PC-9 (cell line): ENCODE measurements around the gene MTG1. TPM values are rescaled to one million over a fixed set of nuclear protein-coding genes. Genes with fewer than 3 reads are reported as not detected.
"Not testable (repeated sequence)": the region's sequence is repeated elsewhere in the genome, so short reads cannot be mapped to it uniquely, and the experiment has no call there.

Source experiments
- BruUV-seq: library from RNA; stranded (reverse); fragments of 400-500 nt; replicated peaks from 2 replicates; lab custom pipeline; 2021; lab: Mats Ljungman, UMichigan
- CTCF ChIA-PET: fragments of 300-600 bp; sonication (Branson Sonifier 250); formaldehyde crosslinking; loops from one replicate; lab custom pipeline; 2022; ENCODE audit warnings: antibody characterized with exemption; lab: Charles Lee
- POLR2A ChIA-PET: fragments of 300-600 bp; sonication (Branson Sonifier 250); formaldehyde crosslinking; loops from one replicate; lab custom pipeline; 2022; ENCODE audit warnings: antibody characterized with exemption; ENCODE audit not compliant: unreplicated experiment; lab: Charles Lee
- DNase-seq, 2 experiments: peaks; one replicate each; pipeline versions ENCODE4 v3.0.0 to v3.0.0-alpha.2; 2015 to 2022; ENCODE audit warnings: mixed read lengths in 1 of 2
- H2AFZ ChIP-seq: fragments of 200-600 bp; sonication (generic); 2 replicates; pipeline ENCODE4 v1.8.1; 2017; ENCODE audit warnings: antibody characterized with exemption
- H3F3A ChIP-seq: fragments of 200-600 bp; sonication (generic); 2 replicates; pipeline ENCODE4 v1.8.1; 2017; ENCODE audit warnings: antibody characterized with exemption, mild to moderate bottlenecking, low read depth; ENCODE audit not compliant: insufficient read depth
- H3K27ac ChIP-seq: fragments of 200-600 bp; sonication (generic); 2 replicates; pipeline ENCODE4 v1.6.1; 2016; ENCODE audit warnings: mixed run types
- H3K27me3 ChIP-seq: fragments of 200-600 bp; sonication (generic); 2 replicates; pipeline ENCODE4 v1.6.1; 2016; ENCODE audit warnings: low read depth, mixed run types; ENCODE audit not compliant: insufficient read depth
- H3K36me3 ChIP-seq: fragments of 200-600 bp; sonication (generic); 2 replicates; pipeline ENCODE4 v1.6.1; 2016; ENCODE audit warnings: low read depth, mixed run types
- H3K4me1 ChIP-seq: fragments of 200-600 bp; sonication (generic); replicated peaks from 2 replicates; pipeline ENCODE4 v1.6.1; 2016; ENCODE audit warnings: mixed run types; ENCODE audit not compliant: insufficient read depth
- H3K4me2 ChIP-seq: fragments of 200-600 bp; sonication (generic); 2 replicates; pipeline ENCODE4 v1.6.1; 2017; ENCODE audit warnings: mixed run types
- H3K4me3 ChIP-seq: fragments of 200-600 bp; sonication (generic); 2 replicates; pipeline ENCODE4 v1.6.1; 2016; ENCODE audit warnings: mixed run types
- H3K79me2 ChIP-seq: fragments of 200-600 bp; sonication (generic); 2 replicates; pipeline ENCODE4 v1.6.1; 2017; ENCODE audit warnings: low read depth, mixed run types
- H3K9me2 ChIP-seq: fragments of 200-600 bp; sonication (generic); 2 replicates; pipeline ENCODE4 v1.8.1; 2017; ENCODE audit warnings: mild to moderate bottlenecking; ENCODE audit not compliant: insufficient read depth
- H3K9me3 ChIP-seq: fragments of 200-600 bp; sonication (generic); 2 replicates; pipeline ENCODE4 v1.8.1; 2016; ENCODE audit warnings: low read depth; ENCODE audit not compliant: insufficient read depth
- H4K20me1 ChIP-seq: fragments of 200-600 bp; sonication (generic); 2 replicates; pipeline ENCODE4 v1.8.1; 2017; ENCODE audit not compliant: insufficient read depth
- CTCF ChIP-seq: fragments of 200-600 bp; sonication (generic); conservative IDR thresholded peaks from 2 replicates; pipeline ENCODE4 v1.6.1; 2017; ENCODE audit warnings: mixed run types, antibody characterized with exemption, mild to moderate bottlenecking, moderate library complexity
- EZH2 ChIP-seq: fragments of 200-600 bp; sonication (generic); IDR thresholded peaks from 2 replicates; pipeline ENCODE4 v1.8.0; 2017; ENCODE audit warnings: antibody characterized with exemption, low read depth
- intact Hi-C: fragments of 100-400 bp; cut with micrococcal nuclease; formaldehyde crosslinking; loops from one replicate; pipeline ENCODE4 v1.10.0; 2022; ENCODE audit not compliant: unreplicated experiment
- total RNA-seq: library from RNA; stranded (reverse); gene quantifications from 2 replicates; pipeline ENCODE4 v1.2.3, GENCODE V29; 2021

MTG1 gene
- total RNA-seq, 1 experiment from 2014 or later = 33.0 TPM

- ChIA-PET POLR2A (no interaction called here), CTCF (no interaction called here)
- intact Hi-C loops = no loop called here
- no TSS peak for BruUV-seq
- H3K27ac ChIP-seq = no peak overlapping the region
- H3F3A ChIP-seq = no peaks in the 10 kb centered on the region
- H2AFZ ChIP-seq = no peak overlapping the region
- TF ChIP-seq CTCF = no peak
- DNase-seq = no peak
- no peaks in the 10 kb centered on the region for H3K79me2 ChIP-seq
- H3K4me2 ChIP-seq = no peak overlapping the region
- no peaks in the 10 kb centered on the region for H3K9me2 ChIP-seq
- H3K9me3 ChIP-seq = no peaks in the 10 kb centered on the region
- H4K20me1 ChIP-seq = no peaks in the 10 kb centered on the region
- no peaks in the 10 kb centered on the region for H3K27me3 ChIP-seq
- no peak overlapping the region for H3K4me3 ChIP-seq
- H3K36me3 ChIP-seq = no peaks in the 10 kb centered on the region
- H3K4me1 ChIP-seq = no peaks in the 10 kb centered on the region
Observed at GRCh38 chr10:133466683-133467275, 72.8 kb downstream of the MTG1 start.

DNA sequence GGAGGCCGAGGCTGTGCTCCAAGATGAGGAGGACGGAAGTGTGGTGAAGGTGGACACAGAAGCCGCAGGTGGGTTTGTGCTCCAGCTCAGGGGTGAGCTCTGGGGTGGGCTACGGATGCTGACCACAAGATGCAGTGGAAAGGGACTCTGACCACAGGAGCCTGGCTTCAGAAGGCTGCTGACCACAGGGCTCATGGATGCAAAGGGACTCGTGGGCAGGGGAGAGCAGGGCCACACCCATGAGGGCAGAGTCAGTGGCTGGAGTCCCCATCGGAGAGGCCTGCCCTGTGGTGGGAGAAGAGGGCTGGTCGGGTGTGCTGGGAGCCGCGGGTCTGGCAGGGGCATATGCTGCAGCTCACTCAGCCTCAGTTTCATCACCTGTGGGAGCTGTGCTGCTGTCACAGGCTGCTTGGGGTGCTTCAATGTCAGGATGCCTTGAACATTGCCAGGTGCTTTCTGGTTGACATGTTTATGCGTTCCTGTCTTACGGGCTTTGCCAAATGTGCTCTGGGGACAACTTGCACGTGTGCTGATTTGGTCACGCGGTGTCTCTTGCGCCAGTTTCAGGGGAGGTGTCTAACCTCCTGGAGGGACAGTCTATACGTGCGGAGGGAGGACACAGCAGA is 73.4 kb downstream of the MTG1 start:
- intact Hi-C loops = no loop called here
- CTCF ChIA-PET = no interaction called here

GRCh38 chr10:133469205-133469604 is 75.2 kb downstream of the MTG1 start:
- intact Hi-C loops, H3K9me2 ChIP-seq, H3K27me3 ChIP-seq, H3K36me3 ChIP-seq, BruUV-seq, H3K4me1 ChIP-seq, H3F3A ChIP-seq, POLR2A ChIA-PET, H4K20me1 ChIP-seq, DNase-seq, H3K27ac ChIP-seq, H3K9me3 ChIP-seq, H3K79me2 ChIP-seq, H3K4me3 ChIP-seq, H3K4me2 ChIP-seq, H2AFZ ChIP-seq, CTCF ChIA-PET: not testable (repeated sequence)

More for the DNA sequence above, 73.4 kb downstream of the MTG1 start:
- H4K20me1 ChIP-seq = no peaks in the 10 kb centered on the region
- no peak overlapping the region for H3K27ac ChIP-seq
- no peak for DNase-seq
- no peak overlapping the region for H3K4me2 ChIP-seq
- H3K9me2 ChIP-seq = no peaks in the 10 kb centered on the region
- BruUV-seq = no TSS peak
- H2AFZ ChIP-seq = no peak overlapping the region
- no peaks in the 10 kb centered on the region for H3K9me3 ChIP-seq
- no peaks in the 10 kb centered on the region for H3K27me3 ChIP-seq
- H3K36me3 ChIP-seq = no peaks in the 10 kb centered on the region
- no peaks in the 10 kb centered on the region for H3K79me2 ChIP-seq
- no peaks in the 10 kb centered on the region for H3K4me1 ChIP-seq
- POLR2A ChIA-PET = no interaction called here
- H3K4me3 ChIP-seq = no peak overlapping the region
- no peaks in the 10 kb centered on the region for H3F3A ChIP-seq
- TF ChIP-seq EZH2 (no peak), CTCF (no peak)
